Vagina (tissue), 2 donors: Measurements from ENCODE around the gene OPRM1. TPM values are rescaled to one million over a fixed set of nuclear protein-coding genes. Genes with fewer than 3 reads are reported as not detected.

Experiments used
- DNase-seq, 2 donors: peaks; one replicate each; pipeline ENCODE4 v3.0.0-alpha.2; 2017; ENCODE audit errors: extremely low spot score in 2 of 2
- H3K27ac ChIP-seq: fragments of 200-600 bp; sonication (generic); one replicate; pipeline ENCODE4 v1.5.1; 2019
- H3K27me3 ChIP-seq: fragments of 200-600 bp; sonication (generic); one replicate; pipeline ENCODE4 v1.5.1; 2019
- H3K36me3 ChIP-seq, 2 donors: fragments of 200-600 bp; sonication (generic); one replicate each; pipeline ENCODE4 v1.5.1; 2017 to 2019
- H3K4me1 ChIP-seq: fragments of 200-600 bp; sonication (generic); one replicate; pipeline ENCODE4 v1.5.1; 2019
- H3K4me3 ChIP-seq, 2 donors: fragments of 200-600 bp; sonication (generic); 1 replicate in 1 of 2; 2 replicates in 1 of 2; pipeline ENCODE4 v1.5.1; 2016 to 2019
- H3K9me3 ChIP-seq: fragments of 200-600 bp; sonication (generic); one replicate; pipeline ENCODE4 v1.5.1; 2019
- CTCF ChIP-seq, 3 experiments: fragments of 450-650 bp in 2 of 3; fragments of 200-600 bp in 1 of 3; sonication (generic) in 1 of 3; IDR thresholded peaks; one replicate each; pipeline ENCODE4 v1.5.1; 2017 to 2019; ENCODE audit warnings: antibody characterized with exemption in 3 of 3, mild to moderate bottlenecking in 2 of 3, moderate library complexity in 2 of 3
- POLR2A ChIP-seq, 2 donors: fragments of 450-650 bp; IDR thresholded peaks; one replicate each; pipeline ENCODE4 v1.6.1; 2017; ENCODE audit warnings: antibody characterized with exemption in 2 of 2, mild to moderate bottlenecking in 2 of 2, moderate library complexity in 2 of 2
- POLR2AphosphoS5 ChIP-seq, 2 donors: sonication (generic); formaldehyde crosslinking; IDR thresholded peaks; one replicate each; pipeline ENCODE4 v1.9.0; 2017; ENCODE audit warnings: antibody characterized with exemption in 2 of 2, mild to moderate bottlenecking in 2 of 2, low read depth in 1 of 2; ENCODE audit not compliant: insufficient read depth in 1 of 2
- intact Hi-C: fragments of 100-400 bp; cut with DNase I; formaldehyde crosslinking; loops from one replicate; pipeline ENCODE4 v1.15.1; 2023
- total RNA-seq: library from RNA; depleted of rRNA; stranded (reverse); fragments of >200 nt; gene quantifications from one replicate; pipeline ENCODE4 v1.2.3, GENCODE V29; 2016

OPRM1 gene
- total RNA-seq, 1 donor from 2014 or later: 0.98 TPM

GRCh38 chr6:154164397-154164796, 125.4 kb downstream of the OPRM1 start:
- H3K27ac ChIP-seq: no peak overlapping the region
- intact Hi-C loops: no loop called here
- H3K4me3 ChIP-seq: no peak overlapping the region
- H3K36me3 ChIP-seq: no peaks in the 10 kb centered on the region
- TF ChIP-seq POLR2A (IDR thresholded peaks at IDR 0.05) (no peak), CTCF (IDR thresholded peaks at IDR 0.05) (no peak), POLR2AphosphoS5 (IDR thresholded peaks at IDR 0.05; ENCODE audit: insufficient read depth in 1 of 2, low read depth in 1 of 2) (no peak)
- no peak for DNase-seq
- no peaks in the 10 kb centered on the region for H3K27me3 ChIP-seq
- peaks cover 6% of the 10 kb centered on the region for H3K4me1 ChIP-seq
- no peaks in the 10 kb centered on the region for H3K9me3 ChIP-seq

DNA sequence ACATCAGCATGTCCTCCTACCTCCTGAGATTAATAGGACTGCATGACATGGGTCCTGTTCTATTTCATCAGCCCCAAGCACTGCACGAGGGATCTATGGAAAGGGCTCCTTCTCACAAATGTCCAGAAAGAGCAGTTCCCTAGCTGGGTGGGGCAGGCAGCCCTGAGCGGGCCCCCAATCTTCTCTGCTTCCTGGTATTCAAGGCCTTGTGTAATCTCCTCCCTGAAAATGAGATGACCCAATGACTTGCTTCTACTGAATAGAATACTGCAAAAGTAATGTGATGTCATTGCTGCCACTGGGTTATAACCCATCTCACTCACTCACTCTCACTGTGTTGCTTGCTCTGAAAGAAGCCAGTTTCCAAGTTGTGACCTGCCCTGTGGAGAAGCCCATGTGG, 126.4 kb downstream of the OPRM1 start:
- TF ChIP-seq POLR2A (IDR thresholded peaks at IDR 0.05) (no peak), CTCF (IDR thresholded peaks at IDR 0.05) (no peak), POLR2AphosphoS5 (IDR thresholded peaks at IDR 0.05; ENCODE audit: insufficient read depth in 1 of 2, low read depth in 1 of 2) (no peak)
- no peak for DNase-seq
- intact Hi-C loops: no loop called here
- H3K36me3 ChIP-seq: no peaks in the 10 kb centered on the region
- no peaks in the 10 kb centered on the region for H3K9me3 ChIP-seq
- H3K27ac ChIP-seq: no peak overlapping the region
- peaks cover 6% of the 10 kb centered on the region for H3K4me1 ChIP-seq
- H3K27me3 ChIP-seq: no peaks in the 10 kb centered on the region
- no peak overlapping the region for H3K4me3 ChIP-seq

DNA sequence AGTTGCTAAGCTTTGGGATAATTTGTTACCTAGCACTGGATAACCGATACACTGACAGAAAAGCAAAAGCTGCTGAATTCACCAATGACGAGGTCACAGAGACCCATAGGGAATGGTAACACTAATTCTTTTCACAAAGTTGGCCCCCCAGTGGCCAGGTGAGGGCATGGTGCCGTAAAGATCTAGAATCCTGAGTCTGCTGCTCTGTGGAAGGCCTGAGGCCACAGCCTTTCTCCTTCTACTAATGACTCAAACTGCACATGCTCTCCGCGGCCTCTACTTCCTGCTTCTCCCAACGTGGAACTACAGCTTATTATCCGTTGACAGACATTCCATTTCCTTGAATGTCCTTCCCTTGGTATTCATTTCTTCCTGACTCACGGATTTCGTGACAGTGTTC, 127.1 kb downstream of the OPRM1 start:
- H3K27ac ChIP-seq: no peak overlapping the region
- no peak for DNase-seq
- H3K9me3 ChIP-seq: no peaks in the 10 kb centered on the region
- TF ChIP-seq CTCF (IDR thresholded peaks at IDR 0.05) (no peak), POLR2AphosphoS5 (IDR thresholded peaks at IDR 0.05; ENCODE audit: insufficient read depth in 1 of 2, low read depth in 1 of 2) (no peak), POLR2A (IDR thresholded peaks at IDR 0.05) (no peak)
- H3K36me3 ChIP-seq: no peaks in the 10 kb centered on the region
- intact Hi-C loops: no loop called here
- no peak overlapping the region for H3K4me3 ChIP-seq
- H3K27me3 ChIP-seq: no peaks in the 10 kb centered on the region
- H3K4me1 ChIP-seq: peaks cover 6% of the 10 kb centered on the region

DNA sequence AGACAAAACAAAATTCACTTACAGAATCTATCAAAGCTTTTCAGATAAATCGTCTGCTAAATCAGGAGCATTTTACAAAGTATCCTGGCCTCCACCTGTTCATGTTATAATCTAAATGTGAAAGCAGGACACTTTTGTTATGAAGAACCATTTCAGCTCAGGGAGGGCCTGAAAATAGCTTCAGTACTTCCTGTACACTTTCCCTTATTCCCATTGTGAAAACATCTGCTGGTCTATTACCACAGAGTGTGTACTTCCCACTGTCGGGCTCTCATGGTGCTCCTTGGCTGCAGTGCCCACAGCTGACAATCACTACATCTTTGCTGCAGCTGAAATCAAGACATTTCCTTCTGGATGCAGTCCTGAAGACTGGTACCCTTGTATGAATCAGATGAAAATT, 128.1 kb downstream of the OPRM1 start:
- H3K9me3 ChIP-seq: no peaks in the 10 kb centered on the region
- no peak for DNase-seq
- intact Hi-C loops: no loop called here

More for the DNA sequence above, 128.1 kb downstream of the OPRM1 start:
- no peak overlapping the region for H3K4me3 ChIP-seq
- no peak overlapping the region for H3K27ac ChIP-seq
- H3K36me3 ChIP-seq: no peaks in the 10 kb centered on the region
- no peaks in the 10 kb centered on the region for H3K27me3 ChIP-seq
- TF ChIP-seq POLR2AphosphoS5 (IDR thresholded peaks at IDR 0.05; ENCODE audit: insufficient read depth in 1 of 2, low read depth in 1 of 2): no peak
- no peak for TF ChIP-seq CTCF (IDR thresholded peaks at IDR 0.05)
- no peak for TF ChIP-seq POLR2A (IDR thresholded peaks at IDR 0.05)
- H3K4me1 ChIP-seq: peaks cover 6% of the 10 kb centered on the region
